HT1080 (cell line): ENCODE measurements around the gene CD55. TPM values are rescaled to one million over a fixed set of nuclear protein-coding genes. Genes with fewer than 3 reads are reported as not detected.

Source experiments
- total RNA-seq: library from RNA; depleted of rRNA; stranded (reverse); fragments of >200 nt; shearing (Covaris generic); gene quantifications from 2 replicates; pipeline ENCODE4 v1.2.3, GENCODE V29; 2014; rRNA removed

Gene CD55
- total RNA-seq, 1 experiment from 2014 or later = 41.5 TPM

Other genes with a start within 250 kb of the CD55 start
- gene C4BPB, start 232.8 kb upstream of the CD55 start, total RNA-seq = not detected in 2 replicates
- gene C4BPA, start 217.4 kb upstream of the CD55 start, total RNA-seq = not detected in 2 replicates
- not detected in 2 replicates for gene CR2, start 132.7 kb downstream of the CD55 start, total RNA-seq
- not detected in 2 replicates for gene CR1, start 174.5 kb downstream of the CD55 start, total RNA-seq